GM21529 (cell line): ENCODE results near the gene TFPT.
"Not testable (repeated sequence)": the region's sequence is repeated elsewhere in the genome, so short reads cannot be mapped to it uniquely, and the experiment has no call there.

ENCODE experiments used
- ATAC-seq: cut with Tn5 transposase; IDR thresholded peaks from one replicate; pipeline ENCODE4 v1.9.1; 2021; ENCODE audit not compliant: unreplicated experiment

The TFPT gene

GRCh38 chr19:54124393-54124792, 8.9 kb upstream of the TFPT start:
- ATAC-seq: no peak

GRCh38 chr19:54123682-54124081, 8.2 kb upstream of the TFPT start:
- ATAC-seq: no peak

- ATAC-seq: no peak
Measured at GRCh38 chr19:54121259-54121658, 5.8 kb upstream of the TFPT start.

GRCh38 chr19:54114340-54115108, 933 bp downstream of the TFPT start:
- no peak for ATAC-seq

GRCh38 chr19:54109651-54110050, 5.8 kb downstream of the TFPT start:
- ATAC-seq: no peak

- no peak for ATAC-seq
Measured at GRCh38 chr19:54108496-54108895, 7.0 kb downstream of the TFPT start.

GRCh38 chr19:54107876-54108490, 7.5 kb downstream of the TFPT start:
- ATAC-seq: no peak

GRCh38 chr19:54106716-54107115, 8.7 kb downstream of the TFPT start:
- ATAC-seq: no peak

GRCh38 chr19:54105796-54106195, 9.7 kb downstream of the TFPT start:
- ATAC-seq: no peak

GRCh38 chr19:54104998-54105715, 10.3 kb downstream of the TFPT start:
- ATAC-seq: no peak

- peak; percentile 92 for ATAC-seq
Measured at GRCh38 chr19:54102421-54103169, 12.9 kb downstream of the TFPT start, which contains the start of gene NDUFA3. Gene NDUFA3 (plus strand): TSS chr19:54102855. CDS start chr19:54102879, 24 bp downstream.

- ATAC-seq: no peak
Measured at GRCh38 chr19:54100561-54100960, 14.9 kb downstream of the TFPT start, which contains the start of gene OSCAR. Gene OSCAR (minus strand): TSS chr19:54100803. CDS start chr19:54100792, 11 bp downstream.

- ATAC-seq: not testable (repeated sequence)
Measured at GRCh38 chr19:54099903-54100255, 15.6 kb downstream of the TFPT start.

- no peak for ATAC-seq
Measured at GRCh38 chr19:54099190-54099902, 16.1 kb downstream of the TFPT start.

GRCh38 chr19:54096617-54097106, 18.8 kb downstream of the TFPT start:
- no peak for ATAC-seq

- not testable (repeated sequence) for ATAC-seq
Measured at GRCh38 chr19:54095859-54096616, 19.4 kb downstream of the TFPT start.

- ATAC-seq: no peak
Measured at GRCh38 chr19:54095136-54095858, 20.2 kb downstream of the TFPT start.

GRCh38 chr19:54094426-54095000, 20.9 kb downstream of the TFPT start:
- ATAC-seq: no peak

- no peak for ATAC-seq
Measured at GRCh38 chr19:54084410-54084809, 31.0 kb downstream of the TFPT start.
